ENCODE data around the gene PLEKHB1.

DNA sequence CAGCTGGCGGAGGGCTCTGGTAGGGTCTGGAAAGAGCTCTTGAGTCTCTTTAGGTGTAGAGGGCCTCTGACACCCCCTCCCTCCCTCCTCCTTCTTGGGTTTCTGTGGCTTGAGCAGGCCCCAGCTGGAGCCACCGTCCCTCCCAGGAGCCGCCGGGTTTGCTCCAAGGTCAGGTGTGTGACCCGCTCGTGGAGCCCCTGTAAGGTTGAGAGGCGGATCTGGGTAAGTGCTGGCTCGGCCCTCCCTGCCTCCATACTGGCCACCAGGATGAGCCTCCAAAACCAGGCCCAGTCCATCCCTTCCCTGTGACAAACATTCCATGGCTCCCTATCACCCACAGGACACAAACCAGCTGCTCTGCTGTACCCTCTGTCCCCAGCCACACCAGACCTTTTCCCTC, 9.3 kb downstream of the PLEKHB1 start:
- TF ChIP-seq, protein P1, sequence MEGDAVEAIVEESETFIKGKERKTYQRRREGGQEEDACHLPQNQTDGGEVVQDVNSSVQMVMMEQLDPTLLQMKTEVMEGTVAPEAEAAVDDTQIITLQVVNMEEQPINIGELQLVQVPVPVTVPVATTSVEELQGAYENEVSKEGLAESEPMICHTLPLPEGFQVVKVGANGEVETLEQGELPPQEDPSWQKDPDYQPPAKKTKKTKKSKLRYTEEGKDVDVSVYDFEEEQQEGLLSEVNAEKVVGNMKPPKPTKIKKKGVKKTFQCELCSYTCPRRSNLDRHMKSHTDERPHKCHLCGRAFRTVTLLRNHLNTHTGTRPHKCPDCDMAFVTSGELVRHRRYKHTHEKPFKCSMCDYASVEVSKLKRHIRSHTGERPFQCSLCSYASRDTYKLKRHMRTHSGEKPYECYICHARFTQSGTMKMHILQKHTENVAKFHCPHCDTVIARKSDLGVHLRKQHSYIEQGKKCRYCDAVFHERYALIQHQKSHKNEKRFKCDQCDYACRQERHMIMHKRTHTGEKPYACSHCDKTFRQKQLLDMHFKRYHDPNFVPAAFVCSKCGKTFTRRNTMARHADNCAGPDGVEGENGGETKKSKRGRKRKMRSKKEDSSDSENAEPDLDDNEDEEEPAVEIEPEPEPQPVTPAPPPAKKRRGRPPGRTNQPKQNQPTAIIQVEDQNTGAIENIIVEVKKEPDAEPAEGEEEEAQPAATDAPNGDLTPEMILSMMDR (IDR thresholded peaks at IDR 0.05), result no peak
- no peak for TF ChIP-seq POLR2A (IDR thresholded peaks at IDR 0.05)

Measured in adrenal gland (tissue), 5 donors.